Body of pancreas (tissue), 4 donors: Measurements from ENCODE around the gene TYW5. TPM values are rescaled to one million over a fixed set of nuclear protein-coding genes. Genes with fewer than 3 reads are reported as not detected.

ENCODE experiments used
- ATAC-seq: fragments of 150-250 bp; one replicate; pipeline ENCODE4 v1.9.1; 2016
- DNase-seq, 4 donors: peaks; one replicate each; pipeline ENCODE4 v3.0.0-alpha.2; 2019
- H3K27ac ChIP-seq, 4 donors: fragments of 200-600 bp; sonication (generic); 1 replicate in 3 of 4; 2 replicates in 1 of 4; pipeline versions ENCODE4 v1.5.1 to v1.6.1; 2016 to 2019; ENCODE audit warnings: mild to moderate bottlenecking in 1 of 4, mixed read lengths in 1 of 4, moderate library complexity in 1 of 4
- H3K27me3 ChIP-seq, 2 donors: fragments of 200-600 bp; sonication (generic); one replicate each; pipeline ENCODE4 v1.6.0; 2016; ENCODE audit warnings: mild to moderate bottlenecking in 1 of 2
- H3K36me3 ChIP-seq, 2 donors: fragments of 200-600 bp; sonication (generic); replicated peaks in 1 of 2; 2 replicates each; pipeline ENCODE4 v1.5.1; 2016; ENCODE audit warnings: low read depth in 2 of 2; ENCODE audit not compliant: insufficient read depth in 1 of 2
- H3K4me1 ChIP-seq: fragments of 200-600 bp; sonication (generic); one replicate; pipeline ENCODE4 v1.6.0; 2016
- H3K4me3 ChIP-seq, 2 donors: fragments of 200-600 bp; sonication (generic); 1 replicate in 1 of 2; 2 replicates in 1 of 2; pipeline ENCODE4 v1.5.1; 2016 to 2019
- H3K9me3 ChIP-seq, 3 donors: fragments of 200-600 bp; sonication (generic); 1 replicate in 2 of 3; 2 replicates in 1 of 3; pipeline ENCODE4 v1.5.1; 2016
- POLR2A ChIP-seq, 3 donors: fragments of 450-650 bp; IDR thresholded peaks; one replicate each; pipeline ENCODE4 v1.6.1; 2016; ENCODE audit warnings: antibody characterized with exemption in 3 of 3, mild to moderate bottlenecking in 2 of 3
- WGBS, 2 donors: methylation state at CpG; one replicate each; pipeline ENCODE4 v1.1.5; 2017; 5-methylcytosine and 5-hydroxymethylcytosine counted together
- intact Hi-C: fragments of 100-400 bp; cut with DNase I; formaldehyde crosslinking; loops from one replicate; pipeline ENCODE4 v1.15.1; 2023
- total RNA-seq, 2 donors: library from RNA; depleted of rRNA; stranded (reverse); fragments of >200 nt; gene quantifications; one replicate each; pipeline ENCODE4 v1.1.0, GENCODE V29; 2016
- TF ChIP-seq, protein P1 (sequence below), 7 experiments: fragments of 450-650 bp in 4 of 7; fragments of 200-600 bp in 3 of 7; sonication (generic) in 3 of 7; IDR thresholded peaks; one replicate each; pipeline ENCODE4 v1.5.1; 2016 to 2019; ENCODE audit warnings: antibody characterized with exemption in 7 of 7

Gene TYW5
- total RNA-seq, 2 donors from 2014 or later, result 4.3 to 10.1 TPM

DNA sequence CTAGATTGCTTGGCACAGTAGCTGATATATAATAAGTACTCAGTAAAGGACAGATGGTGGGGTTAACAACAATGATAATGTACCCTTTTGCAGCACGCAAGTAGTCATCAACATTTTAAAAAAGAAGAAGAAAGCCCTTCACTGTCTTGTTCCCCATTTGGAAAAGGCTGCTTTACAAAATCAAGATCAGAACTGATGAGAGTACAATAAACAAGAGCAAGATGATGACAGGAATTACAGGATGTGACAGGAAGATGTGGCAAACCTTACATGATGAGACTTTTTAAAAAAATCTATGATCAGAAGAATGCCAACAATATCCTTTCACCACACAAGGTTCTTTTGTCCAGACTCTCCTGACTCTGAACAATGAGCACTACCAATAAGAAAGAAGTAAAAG lies 9.1 kb downstream of the TYW5 start:
- Histone ChIP-seq H3K36me3 (peaks cover 0 to 3% of the 10 kb centered on the region in 2 donors), H3K4me3 (no peak overlapping the region), H3K27me3 (no peaks in the 10 kb centered on the region), H3K9me3 (no peaks in the 10 kb centered on the region), H3K4me1 (peaks cover 14% of the 10 kb centered on the region), H3K27ac (no peak overlapping the region)
- ATAC-seq (no peak), DNase-seq (no peak)
- 81 to 97% methylated on average over 1 of the region's 1 CpG for WGBS, 2 donors
- intact Hi-C loops, result no loop called here
- TF ChIP-seq POLR2A (IDR thresholded peaks at IDR 0.05), result no peak
- TF ChIP-seq, protein P1, sequence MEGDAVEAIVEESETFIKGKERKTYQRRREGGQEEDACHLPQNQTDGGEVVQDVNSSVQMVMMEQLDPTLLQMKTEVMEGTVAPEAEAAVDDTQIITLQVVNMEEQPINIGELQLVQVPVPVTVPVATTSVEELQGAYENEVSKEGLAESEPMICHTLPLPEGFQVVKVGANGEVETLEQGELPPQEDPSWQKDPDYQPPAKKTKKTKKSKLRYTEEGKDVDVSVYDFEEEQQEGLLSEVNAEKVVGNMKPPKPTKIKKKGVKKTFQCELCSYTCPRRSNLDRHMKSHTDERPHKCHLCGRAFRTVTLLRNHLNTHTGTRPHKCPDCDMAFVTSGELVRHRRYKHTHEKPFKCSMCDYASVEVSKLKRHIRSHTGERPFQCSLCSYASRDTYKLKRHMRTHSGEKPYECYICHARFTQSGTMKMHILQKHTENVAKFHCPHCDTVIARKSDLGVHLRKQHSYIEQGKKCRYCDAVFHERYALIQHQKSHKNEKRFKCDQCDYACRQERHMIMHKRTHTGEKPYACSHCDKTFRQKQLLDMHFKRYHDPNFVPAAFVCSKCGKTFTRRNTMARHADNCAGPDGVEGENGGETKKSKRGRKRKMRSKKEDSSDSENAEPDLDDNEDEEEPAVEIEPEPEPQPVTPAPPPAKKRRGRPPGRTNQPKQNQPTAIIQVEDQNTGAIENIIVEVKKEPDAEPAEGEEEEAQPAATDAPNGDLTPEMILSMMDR (IDR thresholded peaks at IDR 0.05), result no peak

DNA sequence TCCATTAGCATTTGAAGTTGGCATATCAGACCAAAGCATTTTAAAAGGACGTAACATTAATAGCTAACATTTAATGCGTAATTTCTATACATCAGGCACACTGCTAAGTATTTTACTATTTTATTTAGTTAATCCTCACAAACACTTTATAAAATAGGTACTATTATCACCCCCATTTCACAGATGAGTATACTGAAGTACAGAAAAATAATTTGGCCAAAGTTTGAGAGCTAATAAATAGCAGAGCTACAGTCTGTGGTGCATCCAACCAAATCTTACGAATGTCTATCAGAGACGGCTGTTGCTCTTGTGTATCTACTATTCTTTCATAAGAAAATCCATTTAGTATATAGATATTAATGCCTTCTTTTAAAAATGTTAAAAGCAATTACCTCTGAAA lies 11.9 kb downstream of the TYW5 start:
- H3K4me3 ChIP-seq, result no peak overlapping the region
- no peak for TF ChIP-seq POLR2A (IDR thresholded peaks at IDR 0.05)
- TF ChIP-seq, protein P1 (IDR thresholded peaks at IDR 0.05), result no peak
- 87 to 89% methylated on average over 4 of the region's 4 CpGs for WGBS, 2 donors
- DNase-seq (no peak), ATAC-seq (no peak)
- H3K27me3 ChIP-seq, result no peaks in the 10 kb centered on the region
- H3K4me1 ChIP-seq, result peaks cover 14% of the 10 kb centered on the region
- peaks cover 0 to 10% of the 10 kb centered on the region in 2 donors for H3K36me3 ChIP-seq
- H3K9me3 ChIP-seq, result no peaks in the 10 kb centered on the region
- H3K27ac ChIP-seq, result no peak overlapping the region
- intact Hi-C loops, result no loop called here

DNA sequence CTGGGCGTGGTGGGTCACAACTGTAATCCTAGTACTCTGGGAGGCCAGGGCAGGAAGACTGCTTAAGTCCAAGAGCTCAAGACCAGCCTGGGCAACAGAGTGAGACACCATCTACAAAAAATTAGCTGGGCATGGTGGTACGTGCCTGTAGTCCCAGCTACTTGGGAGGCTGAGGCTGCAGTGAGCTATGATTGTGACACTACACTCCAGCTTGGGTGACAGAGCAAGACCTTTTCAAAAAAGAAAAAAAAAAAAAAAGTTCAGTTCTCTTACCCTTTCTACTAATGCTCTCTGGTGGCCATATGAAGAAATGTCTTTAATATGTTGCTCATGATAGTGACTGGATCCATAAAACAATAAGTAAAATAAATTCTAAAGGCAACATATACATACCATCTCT lies 14.9 kb downstream of the TYW5 start:
- H3K36me3 ChIP-seq, result peaks cover 0 to 7% of the 10 kb centered on the region in 2 donors
- DNase-seq (no peak), ATAC-seq (no peak)
- no peaks in the 10 kb centered on the region for H3K27me3 ChIP-seq
- TF ChIP-seq, protein P1 (IDR thresholded peaks at IDR 0.05), result peak in 5 of 7 experiments; percentile 10 to 35 (median 21)
- TF ChIP-seq POLR2A (IDR thresholded peaks at IDR 0.05), result no peak
- no peak overlapping the region for H3K27ac ChIP-seq
- peaks cover 12% of the 10 kb centered on the region for H3K4me1 ChIP-seq
- intact Hi-C loops, result no loop called here
- H3K9me3 ChIP-seq, result no peaks in the 10 kb centered on the region
- WGBS, 2 donors, result 87 to 88% methylated on average over 2 of the region's 2 CpGs
- H3K4me3 ChIP-seq, result no peak overlapping the region

DNA sequence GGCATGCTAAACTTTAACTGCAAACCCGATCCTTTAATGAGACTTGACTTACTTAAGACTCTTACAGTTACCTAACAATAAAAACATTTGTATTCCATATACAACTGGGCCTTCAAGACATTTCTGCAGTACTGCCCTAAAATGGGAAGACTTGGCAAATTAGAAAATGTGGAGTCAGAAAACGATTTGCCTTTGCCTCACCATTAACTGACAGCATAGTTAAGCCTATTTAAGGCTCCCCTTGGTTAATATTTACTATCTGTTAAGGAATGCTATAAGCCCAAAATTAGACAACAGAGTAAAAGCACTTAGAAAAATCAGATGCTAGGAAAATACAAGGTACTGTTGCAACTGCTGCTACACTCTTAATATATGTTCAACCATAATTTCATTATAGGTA lies 18.7 kb downstream of the TYW5 start:
- WGBS, 2 donors, result 35 to 39% methylated on average over 2 of the region's 2 CpGs
- H3K9me3 ChIP-seq, result no peaks in the 10 kb centered on the region
- DNase-seq (no peak), ATAC-seq (no peak)
- peaks cover 0 to 7% of the 10 kb centered on the region in 2 donors for H3K36me3 ChIP-seq
- no peak overlapping the region for H3K27ac ChIP-seq
- no peaks in the 10 kb centered on the region for H3K4me1 ChIP-seq
- TF ChIP-seq, protein P1 (IDR thresholded peaks at IDR 0.05), result no peak
- no peak for TF ChIP-seq POLR2A (IDR thresholded peaks at IDR 0.05)
- intact Hi-C loops, result no loop called here
- no peak overlapping the region for H3K4me3 ChIP-seq
- H3K27me3 ChIP-seq, result no peaks in the 10 kb centered on the region

DNA sequence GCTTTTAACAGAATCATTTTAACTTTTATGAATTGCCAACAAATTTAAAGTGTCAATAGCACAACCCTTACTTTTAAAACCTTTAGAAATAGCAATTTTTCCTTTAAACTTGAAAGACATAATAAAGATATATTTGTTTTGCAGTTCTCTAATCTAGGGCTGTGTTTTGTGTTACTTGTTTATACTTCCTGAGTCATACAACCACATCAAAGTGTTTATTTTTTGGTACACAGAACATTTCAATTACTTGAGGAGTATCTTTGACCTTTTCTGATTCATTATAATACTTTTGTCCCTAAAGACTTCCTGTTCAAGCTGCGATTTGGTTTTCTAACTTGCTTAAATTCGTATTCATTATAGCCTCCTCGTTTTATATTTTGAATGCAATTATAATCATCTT lies 21.8 kb downstream of the TYW5 start:
- no peaks in the 10 kb centered on the region for H3K4me1 ChIP-seq
- H3K9me3 ChIP-seq, result no peaks in the 10 kb centered on the region
- intact Hi-C loops, result no loop called here
- ATAC-seq, result no peak
- WGBS, 2 donors, result 75 to 84% methylated on average over 3 of the region's 3 CpGs
- peaks cover 0 to 2% of the 10 kb centered on the region in 2 donors for H3K36me3 ChIP-seq
- DNase-seq, result no peak
- H3K27me3 ChIP-seq, result no peaks in the 10 kb centered on the region
- no peak overlapping the region for H3K27ac ChIP-seq
- H3K4me3 ChIP-seq, result no peak overlapping the region
- TF ChIP-seq, protein P1 (IDR thresholded peaks at IDR 0.05), result no peak
- TF ChIP-seq POLR2A (IDR thresholded peaks at IDR 0.05), result no peak
